Measurements from ENCODE around the gene FASLG. TPM values are rescaled to one million over a fixed set of nuclear protein-coding genes. Genes with fewer than 3 reads are reported as not detected.

FASLG gene
- total and polyA plus RNA-seq, 10 of the 15 experiments (the other 5 are each of a cell fraction or from before 2014, with no cell fraction given) = 0.05 to 4.0 (median 0.09) TPM; not detected in 2

DNA sequence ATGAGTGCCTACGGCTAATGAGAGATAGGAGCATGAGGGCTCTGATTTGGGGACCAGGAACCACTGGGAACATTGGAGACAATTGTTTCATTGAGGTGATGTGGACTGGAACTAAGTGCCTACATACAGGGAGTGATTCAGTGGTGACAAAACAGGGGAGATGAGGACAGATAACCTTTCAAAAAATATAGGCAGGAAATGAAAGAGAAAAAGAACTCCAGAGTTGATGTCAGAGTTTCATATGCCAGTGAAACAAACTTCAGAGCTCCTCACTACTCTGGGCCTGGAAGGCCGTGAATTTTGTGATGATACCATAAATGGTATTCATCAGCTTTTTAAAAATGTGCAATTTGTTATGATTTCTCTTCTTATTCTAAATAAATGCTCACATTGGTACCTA is 39.3 kb downstream of the FASLG start:
- FAIRE-seq = peak; percentile 27
- in situ Hi-C loops (cut with MboI) (no loop called here), intact Hi-C loops (cut with micrococcal nuclease; ENCODE audit: unreplicated experiment) (loop anchor here (2.0 kb wide), 1 partner anchor 21 kb away; no protein-coding TSS in a partner anchor)
- SMC1A ChIA-PET (ENCODE audit: uncharacterized antibody, unreplicated experiment) = interaction anchor here (1.6 kb wide), 1 partner anchor 22 kb away, joined by 3 read pairs; no protein-coding TSS in a partner anchor
- H3K36me3 ChIP-seq (ENCODE audit: control insufficient read depth in 2 of 2, insufficient read depth in 2 of 2, low read length in 1 of 2) = no peaks in the 10 kb centered on the region
- no peaks in the 10 kb centered on the region for H4K20me1 ChIP-seq (ENCODE audit: control insufficient read depth, insufficient read depth)
- peaks cover 12% of the 10 kb centered on the region for H3K4me1 ChIP-seq (ENCODE audit: control insufficient read depth, insufficient read depth, low read length)
- H2AFZ ChIP-seq (ENCODE audit: control insufficient read depth, low read depth, low read length) = no peak overlapping the region
- RAD21 ChIA-PET (ENCODE audit: unreplicated experiment) = no interaction called here
- 70% methylated on average over 2 of the region's 2 CpGs for WGBS (ENCODE audit: insufficient coverage, insufficient replicate concordance, low lambda C conversion rate, missing lambda C conversion rate)
- no peak overlapping the region for H3K9ac ChIP-seq (ENCODE audit: control insufficient read depth, insufficient read depth, low read length)
- ATAC-seq = peak; percentile 61
- H3K79me2 ChIP-seq (ENCODE audit: control insufficient read depth, insufficient read depth, low read length) = no peaks in the 10 kb centered on the region
- no peak overlapping the region for H3K27ac ChIP-seq (ENCODE audit: control insufficient read depth, insufficient read depth)
- no peak overlapping the region for H3K4me2 ChIP-seq (ENCODE audit: control insufficient read depth, insufficient read depth)
- no peak for TF ChIP-seq ATF7 (IDR thresholded peaks at IDR 0.05; ENCODE audit: low read depth)
- TF ChIP-seq ETV6 (conservative IDR thresholded peaks at IDR 0.05 in 1 of 2, IDR thresholded peaks at IDR 0.05 in 1 of 2; ENCODE audit: borderline replicate concordance in 1 of 2, low read depth in 1 of 2) = peak in 1 of 2 experiments; percentile 70; a peak in 2 of 4 replicates
- no peak for DNase-seq (ENCODE audit: low read depth, low spot score)
- CTCF ChIA-PET = no interaction called here
- H3K27me3 ChIP-seq (replicated peaks in 1 of 2; ENCODE audit: control insufficient read depth in 2 of 2, insufficient read depth in 2 of 2, low read length in 1 of 2) = no peaks in the 10 kb centered on the region
- BruUV-seq (replicated peaks) = no TSS peak
- no peaks in the 10 kb centered on the region for H3K9me3 ChIP-seq (replicated peaks; ENCODE audit: control insufficient read depth, insufficient read depth, low read length)
- H3K4me3 ChIP-seq = no peak overlapping the region
- POLR2A ChIA-PET = no interaction called here

GRCh38 chr1:172699111-172699510 is 40.2 kb downstream of the FASLG start:
- Histone ChIP-seq H3K27ac (ENCODE audit: control insufficient read depth, insufficient read depth) (no peak overlapping the region), H3K4me2 (ENCODE audit: control insufficient read depth, insufficient read depth) (no peak overlapping the region), H3K9me3 (replicated peaks; ENCODE audit: control insufficient read depth, insufficient read depth, low read length) (no peaks in the 10 kb centered on the region), H3K79me2 (ENCODE audit: control insufficient read depth, insufficient read depth, low read length) (no peaks in the 10 kb centered on the region), H3K9ac (ENCODE audit: control insufficient read depth, insufficient read depth, low read length) (no peak overlapping the region), H4K20me1 (ENCODE audit: control insufficient read depth, insufficient read depth) (no peaks in the 10 kb centered on the region), H3K36me3 (ENCODE audit: control insufficient read depth in 2 of 2, insufficient read depth in 2 of 2, low read length in 1 of 2) (no peaks in the 10 kb centered on the region), H3K4me3 (no peak overlapping the region), H3K4me1 (ENCODE audit: control insufficient read depth, insufficient read depth, low read length) (peaks cover 12% of the 10 kb centered on the region), H2AFZ (ENCODE audit: control insufficient read depth, low read depth, low read length) (no peak overlapping the region), H3K27me3 (replicated peaks in 1 of 2; ENCODE audit: control insufficient read depth in 2 of 2, insufficient read depth in 2 of 2, low read length in 1 of 2) (no peaks in the 10 kb centered on the region)
- POLR2A ChIA-PET = no interaction called here
- ATAC-seq (peak; percentile 78), FAIRE-seq (no peak), DNase-seq (ENCODE audit: low read depth, low spot score) (peak; percentile 17)
- intact Hi-C loops (cut with micrococcal nuclease; ENCODE audit: unreplicated experiment) (loop anchor here (2.0 kb wide), 1 partner anchor 20 kb away; no protein-coding TSS in a partner anchor), in situ Hi-C loops (cut with MboI) (no loop called here)
- RAD21 ChIA-PET (ENCODE audit: unreplicated experiment) = no interaction called here
- CTCF ChIA-PET = no interaction called here
- BruUV-seq (replicated peaks) = no TSS peak
- WGBS (ENCODE audit: insufficient coverage, insufficient replicate concordance, low lambda C conversion rate, missing lambda C conversion rate) = 0% methylated on average over 3 of the region's 3 CpGs
- SMC1A ChIA-PET (ENCODE audit: uncharacterized antibody, unreplicated experiment) = interaction anchor here (0.5 to 1.3 kb wide), 2 partner anchors 16 to 107 kb away, joined by 3 to 7 read pairs; no protein-coding TSS in a partner anchor
- TF ChIP-seq RFX5 (IDR thresholded peaks at IDR 0.05; ENCODE audit: low read depth, low read length) (no peak), ETV6 (conservative IDR thresholded peaks at IDR 0.05 in 1 of 2, IDR thresholded peaks at IDR 0.05 in 1 of 2; ENCODE audit: borderline replicate concordance in 1 of 2, low read depth in 1 of 2) (peak in 1 of 2 experiments; percentile 48; a peak in 1 of 4 replicates), E2F8 (IDR thresholded peaks at IDR 0.05; ENCODE audit: low read depth, partially characterized antibody) (no peak), EED (IDR thresholded peaks at IDR 0.05; ENCODE audit: low read depth) (0 out of 2 replicates have a peak, but pooled peaks have one; percentile 22), BHLHE40 (IDR thresholded peaks at IDR 0.05; ENCODE audit: borderline replicate concordance in 1 of 2, low read depth in 2 of 2, low read length in 1 of 2) (no peak), RAD51 (IDR thresholded peaks at IDR 0.05) (no peak), SMC3 (IDR thresholded peaks at IDR 0.05; ENCODE audit: borderline replicate concordance, low read length) (no peak), TCF7 (IDR thresholded peaks at IDR 0.05; ENCODE audit: borderline replicate concordance) (no peak), HDGF (IDR thresholded peaks at IDR 0.05) (no peak)
- TF ChIP-seq, protein P1, sequence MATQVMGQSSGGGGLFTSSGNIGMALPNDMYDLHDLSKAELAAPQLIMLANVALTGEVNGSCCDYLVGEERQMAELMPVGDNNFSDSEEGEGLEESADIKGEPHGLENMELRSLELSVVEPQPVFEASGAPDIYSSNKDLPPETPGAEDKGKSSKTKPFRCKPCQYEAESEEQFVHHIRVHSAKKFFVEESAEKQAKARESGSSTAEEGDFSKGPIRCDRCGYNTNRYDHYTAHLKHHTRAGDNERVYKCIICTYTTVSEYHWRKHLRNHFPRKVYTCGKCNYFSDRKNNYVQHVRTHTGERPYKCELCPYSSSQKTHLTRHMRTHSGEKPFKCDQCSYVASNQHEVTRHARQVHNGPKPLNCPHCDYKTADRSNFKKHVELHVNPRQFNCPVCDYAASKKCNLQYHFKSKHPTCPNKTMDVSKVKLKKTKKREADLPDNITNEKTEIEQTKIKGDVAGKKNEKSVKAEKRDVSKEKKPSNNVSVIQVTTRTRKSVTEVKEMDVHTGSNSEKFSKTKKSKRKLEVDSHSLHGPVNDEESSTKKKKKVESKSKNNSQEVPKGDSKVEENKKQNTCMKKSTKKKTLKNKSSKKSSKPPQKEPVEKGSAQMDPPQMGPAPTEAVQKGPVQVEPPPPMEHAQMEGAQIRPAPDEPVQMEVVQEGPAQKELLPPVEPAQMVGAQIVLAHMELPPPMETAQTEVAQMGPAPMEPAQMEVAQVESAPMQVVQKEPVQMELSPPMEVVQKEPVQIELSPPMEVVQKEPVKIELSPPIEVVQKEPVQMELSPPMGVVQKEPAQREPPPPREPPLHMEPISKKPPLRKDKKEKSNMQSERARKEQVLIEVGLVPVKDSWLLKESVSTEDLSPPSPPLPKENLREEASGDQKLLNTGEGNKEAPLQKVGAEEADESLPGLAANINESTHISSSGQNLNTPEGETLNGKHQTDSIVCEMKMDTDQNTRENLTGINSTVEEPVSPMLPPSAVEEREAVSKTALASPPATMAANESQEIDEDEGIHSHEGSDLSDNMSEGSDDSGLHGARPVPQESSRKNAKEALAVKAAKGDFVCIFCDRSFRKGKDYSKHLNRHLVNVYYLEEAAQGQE (IDR thresholded peaks at IDR 0.05; ENCODE audit: low read depth, low read length) = no peak

Data from GM12878 (cell line).